GM12872 (cell line): ENCODE measurements around the gene C12orf56.

ENCODE experiments used
- TF ChIP-seq, protein P1 (sequence below): IDR thresholded peaks from 3 replicates; pipeline ENCODE4 v1.5.1; 2011; ENCODE audit warnings: low read depth, mild to moderate bottlenecking, low read length, moderate library complexity; ENCODE audit not compliant: insufficient read depth

The C12orf56 gene

DNA sequence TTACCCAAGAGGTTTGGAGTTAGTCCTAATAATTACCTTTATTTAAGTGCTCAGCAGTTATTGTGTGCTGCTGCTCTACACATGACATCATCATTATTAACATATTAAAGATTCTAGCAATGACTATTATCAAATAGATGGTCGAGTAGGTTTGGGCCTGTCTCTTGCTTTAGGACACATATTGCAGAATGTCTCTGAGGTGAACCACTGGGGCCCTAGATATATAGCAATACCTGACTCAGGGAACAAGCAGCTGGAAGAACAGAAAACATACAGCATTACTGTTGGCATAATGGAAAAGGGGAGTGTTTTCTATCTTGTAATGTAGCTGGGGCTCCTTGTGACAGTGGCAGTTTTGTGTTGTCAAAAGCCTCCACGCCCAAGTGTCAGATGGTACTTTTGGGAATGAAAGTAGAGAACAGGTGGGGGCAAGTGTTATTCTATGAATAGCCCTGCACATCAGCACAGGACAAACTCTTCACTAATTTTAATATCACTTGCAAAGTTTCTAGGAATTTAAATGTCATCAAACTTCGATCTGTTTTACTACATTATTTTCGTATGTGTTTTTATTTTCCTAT lies 54.6 kb downstream of the C12orf56 start:
- TF ChIP-seq, protein P1, sequence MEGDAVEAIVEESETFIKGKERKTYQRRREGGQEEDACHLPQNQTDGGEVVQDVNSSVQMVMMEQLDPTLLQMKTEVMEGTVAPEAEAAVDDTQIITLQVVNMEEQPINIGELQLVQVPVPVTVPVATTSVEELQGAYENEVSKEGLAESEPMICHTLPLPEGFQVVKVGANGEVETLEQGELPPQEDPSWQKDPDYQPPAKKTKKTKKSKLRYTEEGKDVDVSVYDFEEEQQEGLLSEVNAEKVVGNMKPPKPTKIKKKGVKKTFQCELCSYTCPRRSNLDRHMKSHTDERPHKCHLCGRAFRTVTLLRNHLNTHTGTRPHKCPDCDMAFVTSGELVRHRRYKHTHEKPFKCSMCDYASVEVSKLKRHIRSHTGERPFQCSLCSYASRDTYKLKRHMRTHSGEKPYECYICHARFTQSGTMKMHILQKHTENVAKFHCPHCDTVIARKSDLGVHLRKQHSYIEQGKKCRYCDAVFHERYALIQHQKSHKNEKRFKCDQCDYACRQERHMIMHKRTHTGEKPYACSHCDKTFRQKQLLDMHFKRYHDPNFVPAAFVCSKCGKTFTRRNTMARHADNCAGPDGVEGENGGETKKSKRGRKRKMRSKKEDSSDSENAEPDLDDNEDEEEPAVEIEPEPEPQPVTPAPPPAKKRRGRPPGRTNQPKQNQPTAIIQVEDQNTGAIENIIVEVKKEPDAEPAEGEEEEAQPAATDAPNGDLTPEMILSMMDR, result no peak

DNA sequence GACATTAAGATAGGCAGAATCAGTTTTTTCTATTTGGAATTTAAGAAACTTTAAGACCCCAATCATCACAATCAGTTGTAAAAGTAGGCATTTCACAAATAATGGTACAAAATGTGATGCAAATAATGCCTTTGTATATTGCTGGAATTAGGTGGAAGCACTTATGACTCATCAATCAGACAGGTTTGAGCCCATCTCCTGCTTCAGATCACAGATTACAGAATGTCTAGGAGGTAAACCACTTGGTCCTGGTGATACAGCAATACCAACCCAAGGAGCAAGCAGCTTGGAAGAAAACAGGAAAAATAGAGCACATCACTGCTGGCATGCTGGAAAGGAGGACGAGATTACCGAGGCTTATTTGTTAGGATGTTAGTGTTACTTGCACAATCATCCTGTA lies 57.6 kb downstream of the C12orf56 start:
- TF ChIP-seq, protein P1, result no peak

DNA sequence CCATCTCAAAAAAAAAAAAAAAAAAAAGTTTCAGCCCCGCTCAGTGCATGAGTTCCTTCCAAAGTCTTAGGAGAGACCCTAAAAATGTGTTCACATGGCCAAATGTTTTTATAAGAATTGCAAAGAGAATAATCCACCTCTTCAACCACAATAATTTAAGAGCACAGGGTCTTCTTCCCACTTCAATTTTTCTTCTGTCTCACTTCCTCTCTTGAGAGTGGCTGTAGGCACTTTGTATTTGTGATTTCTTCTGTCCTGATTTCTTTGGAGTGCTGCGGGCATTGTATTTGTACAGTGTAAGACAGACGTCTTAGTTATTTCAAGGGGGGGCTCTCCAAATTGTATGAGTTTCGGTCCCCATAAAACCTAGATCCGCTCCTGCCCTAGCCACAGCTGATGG lies 58.3 kb downstream of the C12orf56 start:
- TF ChIP-seq, protein P1, result no peak

DNA sequence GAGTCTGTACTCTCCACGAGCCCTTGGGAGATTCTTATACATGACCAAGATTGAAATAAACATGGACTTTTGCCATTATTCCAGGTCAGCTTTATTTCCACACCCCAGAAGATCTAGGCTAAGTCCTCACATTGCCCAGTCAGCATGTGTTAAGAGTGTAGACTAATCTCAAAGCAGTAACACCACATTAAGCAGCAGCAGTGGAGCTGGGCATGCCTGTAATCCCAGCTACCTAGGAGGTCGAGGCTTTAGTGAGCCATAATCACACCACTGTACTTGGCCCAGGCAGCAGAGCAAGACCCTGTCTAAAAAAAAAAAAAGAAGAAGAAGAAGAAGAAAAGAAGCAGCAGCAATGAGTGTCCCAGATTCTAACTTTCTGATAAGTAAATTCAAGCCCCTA lies 65.5 kb downstream of the C12orf56 start:
- TF ChIP-seq, protein P1, result no peak

DNA sequence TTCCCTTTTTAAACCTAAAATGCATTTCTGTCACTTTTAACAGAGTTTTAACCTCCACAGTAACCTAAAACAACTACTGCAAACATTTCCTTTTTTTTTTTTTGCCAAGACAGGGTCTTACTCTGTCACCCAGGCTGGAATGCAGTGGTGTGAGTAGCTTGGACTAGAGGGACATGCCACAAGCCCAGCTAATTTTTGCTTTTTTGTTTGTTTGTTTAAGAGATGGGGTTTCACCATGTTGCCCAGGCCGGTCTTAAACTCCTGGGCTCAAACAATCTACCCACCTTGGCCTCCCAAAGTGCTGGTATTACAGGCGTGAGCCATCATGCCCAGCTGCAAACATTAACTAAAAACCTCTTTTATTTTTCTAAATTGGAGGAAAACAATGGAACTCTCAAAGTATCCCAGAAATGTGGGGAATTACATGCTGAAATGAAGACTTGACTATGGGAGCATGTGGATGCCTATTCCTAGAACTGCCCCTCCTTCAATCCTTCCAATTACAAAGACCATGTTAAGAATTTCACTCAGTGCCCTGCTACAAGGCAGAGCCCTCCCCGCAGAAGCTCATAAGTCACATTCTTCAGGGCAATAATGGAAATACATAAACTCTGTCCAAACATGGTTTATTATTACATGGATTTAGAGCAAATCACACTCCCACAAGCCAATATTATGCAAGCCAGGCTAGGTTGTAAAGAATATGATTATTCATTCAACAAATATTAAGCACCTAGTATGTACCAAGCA lies 66.9 kb downstream of the C12orf56 start:
- TF ChIP-seq, protein P1, result no peak

DNA sequence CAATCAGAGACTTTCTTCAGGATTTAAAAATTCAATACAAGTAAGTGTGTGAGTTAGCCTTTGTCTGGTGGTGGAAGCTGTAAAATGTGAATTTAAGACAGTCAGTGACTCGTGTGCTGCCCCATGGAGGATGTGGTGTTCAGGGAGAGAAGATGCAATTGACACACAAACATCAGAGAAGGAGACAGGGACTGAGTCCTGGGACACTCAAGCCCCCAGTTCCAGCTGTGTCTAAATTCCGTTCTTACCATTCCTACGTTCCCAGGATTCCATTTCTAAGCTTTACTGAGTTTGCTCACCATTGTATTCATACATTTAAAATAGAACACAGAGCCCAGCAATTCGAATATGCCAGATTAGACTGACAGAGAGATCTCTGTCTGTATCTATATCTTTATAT lies 67.6 kb downstream of the C12orf56 start:
- TF ChIP-seq, protein P1, result no peak

DNA sequence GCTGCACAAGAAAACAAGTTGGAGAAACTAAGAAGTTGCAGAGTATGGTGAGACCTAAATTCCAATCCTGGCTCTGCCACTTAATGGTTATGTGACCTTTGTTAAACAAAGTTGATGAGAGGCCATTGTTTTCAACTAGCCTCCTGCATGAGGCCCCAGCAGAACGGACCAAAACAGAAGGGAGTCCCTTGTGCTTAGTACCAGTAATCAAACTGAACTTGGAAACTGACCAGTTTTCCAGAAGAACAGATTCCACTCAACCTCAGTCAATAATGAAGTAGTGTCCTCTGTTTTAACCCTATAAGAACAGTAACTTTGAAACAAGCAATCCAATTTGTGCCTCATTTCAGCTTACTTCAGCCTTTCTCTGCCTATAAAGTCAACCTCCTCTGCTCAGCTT lies 69.9 kb downstream of the C12orf56 start:
- TF ChIP-seq, protein P1, result no peak
